ENCODE measurements around the gene HNRNPD.
"Not testable (repeated sequence)": the region's sequence is repeated elsewhere in the genome, so short reads cannot be mapped to it uniquely, and the experiment has no call there.

Gene HNRNPD

DNA sequence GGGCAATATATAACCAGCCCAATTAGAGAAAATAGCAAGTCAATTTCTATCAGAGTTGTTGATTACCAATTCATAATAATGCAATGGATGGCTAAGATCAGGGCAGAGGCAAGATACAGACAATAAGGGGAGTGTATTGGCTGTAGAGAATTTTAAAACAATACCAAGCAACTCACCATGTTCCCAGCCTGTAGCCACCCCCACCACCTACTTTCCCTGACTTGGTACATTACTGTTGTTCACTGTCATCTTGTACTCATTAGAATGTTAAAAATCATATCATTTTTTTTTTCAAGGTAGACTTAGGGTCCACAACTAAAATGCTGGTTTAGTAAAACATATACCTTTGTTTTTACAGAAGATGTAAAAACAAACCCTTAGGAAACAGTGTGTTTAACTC, 27.7 kb downstream of the HNRNPD start:
- H3K4me3 ChIP-seq: no peak overlapping the region
- TF ChIP-seq, protein P1, sequence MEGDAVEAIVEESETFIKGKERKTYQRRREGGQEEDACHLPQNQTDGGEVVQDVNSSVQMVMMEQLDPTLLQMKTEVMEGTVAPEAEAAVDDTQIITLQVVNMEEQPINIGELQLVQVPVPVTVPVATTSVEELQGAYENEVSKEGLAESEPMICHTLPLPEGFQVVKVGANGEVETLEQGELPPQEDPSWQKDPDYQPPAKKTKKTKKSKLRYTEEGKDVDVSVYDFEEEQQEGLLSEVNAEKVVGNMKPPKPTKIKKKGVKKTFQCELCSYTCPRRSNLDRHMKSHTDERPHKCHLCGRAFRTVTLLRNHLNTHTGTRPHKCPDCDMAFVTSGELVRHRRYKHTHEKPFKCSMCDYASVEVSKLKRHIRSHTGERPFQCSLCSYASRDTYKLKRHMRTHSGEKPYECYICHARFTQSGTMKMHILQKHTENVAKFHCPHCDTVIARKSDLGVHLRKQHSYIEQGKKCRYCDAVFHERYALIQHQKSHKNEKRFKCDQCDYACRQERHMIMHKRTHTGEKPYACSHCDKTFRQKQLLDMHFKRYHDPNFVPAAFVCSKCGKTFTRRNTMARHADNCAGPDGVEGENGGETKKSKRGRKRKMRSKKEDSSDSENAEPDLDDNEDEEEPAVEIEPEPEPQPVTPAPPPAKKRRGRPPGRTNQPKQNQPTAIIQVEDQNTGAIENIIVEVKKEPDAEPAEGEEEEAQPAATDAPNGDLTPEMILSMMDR (IDR thresholded peaks at IDR 0.05): no peak
- no peak for DNase-seq (ENCODE audit: low spot score)
- no peak overlapping the region for H3K27ac ChIP-seq

DNA sequence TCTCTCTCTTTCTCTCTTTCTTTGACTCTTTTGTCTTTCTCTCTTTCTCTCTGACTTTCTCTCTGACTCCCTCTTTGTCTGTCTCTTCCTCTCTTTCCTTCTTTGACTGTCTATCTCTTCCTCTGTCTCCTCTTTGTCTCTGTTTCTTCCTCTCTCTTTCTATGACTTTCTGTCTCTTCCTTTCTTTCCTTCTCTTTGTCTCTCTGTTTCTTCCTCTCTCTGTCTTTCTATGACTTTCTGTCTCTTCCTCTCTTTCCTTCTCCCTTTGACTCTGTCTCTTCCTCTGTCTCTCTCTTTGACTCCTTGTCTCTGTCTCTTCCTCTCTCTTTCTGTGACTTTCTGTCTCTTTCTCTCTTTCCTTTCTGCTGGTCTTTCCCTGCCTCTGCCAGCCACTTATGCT, 38.7 kb downstream of the HNRNPD start:
- TF ChIP-seq, protein P1 (IDR thresholded peaks at IDR 0.05): no peak
- no peak overlapping the region for H3K4me3 ChIP-seq

DNA sequence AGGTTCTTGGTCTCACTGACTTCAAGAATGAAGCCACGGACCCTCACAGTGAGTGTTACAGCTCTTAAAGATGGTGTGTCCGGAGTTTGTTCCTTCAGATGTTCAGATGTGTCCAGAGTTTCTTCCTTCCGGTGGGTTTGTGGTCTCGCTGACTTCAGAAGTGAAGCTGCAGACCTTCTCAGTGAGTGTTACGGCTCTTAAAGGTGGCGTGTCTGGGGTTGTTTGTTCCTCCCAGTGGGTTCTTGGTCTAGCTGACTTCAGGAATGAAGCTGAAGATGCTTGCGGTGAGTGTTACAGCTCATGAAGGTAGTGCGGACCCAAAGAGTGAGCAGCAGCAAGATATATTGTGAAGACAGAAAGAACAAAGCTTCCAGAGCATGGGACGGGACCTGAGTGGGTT, 40.1 kb downstream of the HNRNPD start:
- not testable (repeated sequence) for H3K27ac ChIP-seq; H3K4me3 ChIP-seq; DNase-seq (ENCODE audit: low spot score)

More for the DNA sequence above, 38.7 kb downstream of the HNRNPD start:
- no peak for DNase-seq (ENCODE audit: low spot score)
- no peak overlapping the region for H3K27ac ChIP-seq

DNA sequence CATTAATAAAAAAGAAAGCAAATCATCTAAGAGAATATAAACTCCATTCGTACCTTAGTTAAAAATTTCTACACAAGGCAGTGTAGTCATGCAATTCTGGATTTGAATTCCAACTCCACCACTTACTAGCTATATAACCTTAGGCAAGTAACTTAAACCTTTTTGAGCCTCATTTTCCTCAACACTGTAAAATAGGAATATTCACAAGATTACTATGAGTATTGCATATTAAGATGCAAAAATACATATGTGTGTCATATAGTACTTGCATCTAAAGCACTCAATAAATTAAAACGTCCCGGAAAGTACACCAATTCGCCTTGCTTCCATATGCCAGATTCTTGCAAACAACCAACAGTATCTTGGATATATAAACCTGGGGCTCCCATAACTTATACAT, 42.0 kb downstream of the HNRNPD start:
- DNase-seq (ENCODE audit: low spot score): no peak
- Histone ChIP-seq H3K4me3 (no peak overlapping the region), H3K27ac (no peak overlapping the region)
- TF ChIP-seq, protein P1 (IDR thresholded peaks at IDR 0.05): no peak

DNA sequence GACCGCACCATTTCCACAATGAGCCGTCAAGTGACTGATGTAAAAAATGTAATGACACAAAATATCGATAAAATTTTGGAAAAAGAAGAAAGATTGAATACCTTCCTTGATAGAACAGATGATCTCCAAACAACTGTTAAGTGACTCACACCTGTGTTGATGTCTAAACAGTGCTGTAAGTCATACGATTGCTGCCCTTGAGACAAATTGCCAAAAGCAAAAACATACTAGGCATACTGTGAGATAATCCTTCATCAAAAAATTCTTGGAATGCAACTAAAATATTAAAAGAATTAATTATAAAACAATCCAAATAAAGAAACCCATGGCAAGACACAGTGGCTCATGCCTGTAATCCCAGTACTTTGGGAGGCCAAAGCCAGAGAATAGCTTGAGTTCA, 53.4 kb downstream of the HNRNPD start:
- H3K4me3 ChIP-seq: no peak overlapping the region
- H3K27ac ChIP-seq: no peak overlapping the region
- DNase-seq (ENCODE audit: low spot score): no peak
- TF ChIP-seq, protein P1 (IDR thresholded peaks at IDR 0.05): no peak

DNA sequence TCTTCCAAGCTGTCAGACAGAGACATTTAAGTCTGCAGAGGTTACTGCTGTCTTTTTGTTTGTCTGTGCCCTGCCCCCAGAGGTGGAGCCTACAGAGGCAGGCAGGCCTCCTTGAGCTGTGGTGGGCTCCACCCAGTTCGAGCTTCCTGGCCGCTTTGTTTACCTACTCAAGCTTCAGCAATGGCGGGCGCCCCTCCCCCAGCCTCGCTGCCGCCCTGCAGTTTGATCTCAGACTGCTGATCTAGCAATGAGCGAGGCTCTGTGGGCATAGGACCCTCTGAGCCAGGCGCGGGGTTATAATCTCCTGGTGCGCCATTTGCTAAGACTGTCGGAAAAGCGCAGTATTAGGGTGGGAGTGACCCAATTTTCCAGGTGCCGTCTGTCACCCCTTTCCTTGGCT, 70.7 kb downstream of the HNRNPD start:
- not testable (repeated sequence) for DNase-seq (ENCODE audit: low spot score); H3K27ac ChIP-seq; H3K4me3 ChIP-seq
